SU-DHL-6 (cell line): ENCODE data around the gene ARSB.

ENCODE experiments used
- H2AFZ ChIP-seq: fragments of 200-600 bp; sonication (generic); 2 replicates; pipeline ENCODE4 v1.6.1; 2014; ENCODE audit warnings: low read depth, mild to moderate bottlenecking, moderate library complexity, mixed read lengths, antibody characterized with exemption, low read length; ENCODE audit not compliant: severe bottlenecking
- H3F3A ChIP-seq: fragments of 200-600 bp; shearing (Covaris generic); 2 replicates; pipeline ENCODE4 v1.6.0; 2016; ENCODE audit warnings: antibody characterized with exemption, mild to moderate bottlenecking; ENCODE audit not compliant: insufficient read depth
- H3K27ac ChIP-seq: fragments of 200-600 bp; sonication (generic); 2 replicates; pipeline ENCODE4 v1.5.1; 2016; ENCODE audit warnings: low read depth, mild to moderate bottlenecking, low read length, moderate library complexity, mixed read lengths
- H3K27me3 ChIP-seq: fragments of 200-600 bp; sonication (generic), shearing (Covaris generic); 2 replicates; pipeline ENCODE4 v1.6.0; 2014; ENCODE audit warnings: mild to moderate bottlenecking, low read length
- H3K36me3 ChIP-seq: fragments of 200-600 bp; sonication (generic); 2 replicates; pipeline ENCODE4 v1.6.1; 2014; ENCODE audit warnings: mild to moderate bottlenecking, low read length, mixed read lengths
- H3K4me2 ChIP-seq: fragments of 300-600, 200-600 bp; shearing (Covaris generic), sonication (generic); 2 replicates; pipeline ENCODE4 v1.6.0; 2014; ENCODE audit warnings: low read length, low read depth, mild to moderate bottlenecking; ENCODE audit not compliant: poor library complexity, severe bottlenecking
- H3K4me3 ChIP-seq: fragments of 200-600 bp; sonication (generic); 2 replicates; pipeline ENCODE4 v1.5.1; 2014; ENCODE audit warnings: antibody characterized with exemption, low read length, mild to moderate bottlenecking, mixed read lengths; ENCODE audit not compliant: insufficient read depth, poor library complexity, severe bottlenecking
- H3K79me2 ChIP-seq: fragments of 200-600 bp; sonication (generic); 2 replicates; pipeline ENCODE4 v1.6.1; 2014; ENCODE audit warnings: mild to moderate bottlenecking, low read length, moderate library complexity; ENCODE audit not compliant: insufficient read depth
- H3K9ac ChIP-seq: fragments of 200-600 bp; sonication (generic); 2 replicates; pipeline ENCODE4 v1.7.0; 2014; ENCODE audit warnings: mild to moderate bottlenecking, low read length
- H3K9me2 ChIP-seq: fragments of 200-600 bp; sonication (generic); replicated peaks from 2 replicates; pipeline ENCODE4 v1.6.1; 2014; ENCODE audit warnings: low read length; ENCODE audit not compliant: insufficient read depth
- H3K9me3 ChIP-seq: fragments of 200-600 bp; sonication (generic); 2 replicates; pipeline ENCODE4 v1.6.1; 2014; ENCODE audit warnings: low read length, mixed read lengths; ENCODE audit not compliant: insufficient read depth
- H4K20me1 ChIP-seq: fragments of 200-600 bp; sonication (generic); 2 replicates; pipeline ENCODE4 v1.6.1; 2014; ENCODE audit warnings: low read depth, mild to moderate bottlenecking, antibody characterized with exemption, low read length, moderate library complexity, mixed read lengths
- CTCF ChIP-seq: fragments of 200-600 bp; sonication (generic); IDR thresholded peaks from one replicate; pipeline ENCODE4 v1.5.1; 2017; ENCODE audit warnings: antibody characterized with exemption, mild to moderate bottlenecking, low read length, moderate library complexity; ENCODE audit not compliant: insufficient read depth, poor library complexity, severe bottlenecking
- EZH2phosphoT487 ChIP-seq: fragments of 200-600 bp; sonication (generic), shearing (Covaris generic); conservative IDR thresholded peaks from 2 replicates; pipeline ENCODE4 v1.6.1; 2018; ENCODE audit warnings: mild to moderate bottlenecking, antibody characterized with exemption, low read length, moderate library complexity, mixed read lengths

ARSB gene

GRCh38 chr5:78751872-78752271 lies 233.2 kb downstream of the ARSB start:
- TF ChIP-seq CTCF (no peak), EZH2phosphoT487 (no peak)
- Histone ChIP-seq H4K20me1 (no peaks in the 10 kb centered on the region), H3K4me2 (no peak overlapping the region), H3K27ac (no peak overlapping the region), H3F3A (peaks cover 10% of the 10 kb centered on the region; the same call in 1 of the 2 replicates), H2AFZ (no peak overlapping the region), H3K79me2 (no peaks in the 10 kb centered on the region), H3K9ac (no peak overlapping the region), H3K27me3 (no peaks in the 10 kb centered on the region), H3K9me2 (no peaks in the 10 kb centered on the region), H3K9me3 (no peaks in the 10 kb centered on the region), H3K36me3 (no peaks in the 10 kb centered on the region), H3K4me3 (no peak overlapping the region)

- no peak overlapping the region for H3K4me2 ChIP-seq
- H3K27ac ChIP-seq, result no peak overlapping the region
- H3K4me3 ChIP-seq, result no peak overlapping the region
- TF ChIP-seq EZH2phosphoT487 (no peak), CTCF (no peak)
- H4K20me1 ChIP-seq, result no peaks in the 10 kb centered on the region
- H3K9me3 ChIP-seq, result no peaks in the 10 kb centered on the region
- no peak overlapping the region for H2AFZ ChIP-seq
- no peaks in the 10 kb centered on the region for H3K9me2 ChIP-seq
- H3F3A ChIP-seq, result 0 out of 2 replicates have a peak, but pooled peaks cover under 1% of the 10 kb centered on the region
- no peak overlapping the region for H3K9ac ChIP-seq
- H3K79me2 ChIP-seq, result no peaks in the 10 kb centered on the region
- no peaks in the 10 kb centered on the region for H3K36me3 ChIP-seq
- H3K27me3 ChIP-seq, result no peaks in the 10 kb centered on the region
Measured at GRCh38 chr5:78750281-78750680, 234.8 kb downstream of the ARSB start.

GRCh38 chr5:78747705-78748359 lies 237.3 kb downstream of the ARSB start:
- H3K4me3 ChIP-seq, result no peak overlapping the region
- H3K9ac ChIP-seq, result no peak overlapping the region
- H3K9me2 ChIP-seq, result no peaks in the 10 kb centered on the region
- no peak for TF ChIP-seq CTCF
- no peak for TF ChIP-seq EZH2phosphoT487
- no peak overlapping the region for H2AFZ ChIP-seq
- H3K9me3 ChIP-seq, result no peaks in the 10 kb centered on the region
- H3K79me2 ChIP-seq, result no peaks in the 10 kb centered on the region
- H3K27me3 ChIP-seq, result no peaks in the 10 kb centered on the region
- H3F3A ChIP-seq, result no peaks in the 10 kb centered on the region
- no peaks in the 10 kb centered on the region for H4K20me1 ChIP-seq
- no peak overlapping the region for H3K27ac ChIP-seq
- H3K36me3 ChIP-seq, result no peaks in the 10 kb centered on the region
- H3K4me2 ChIP-seq, result no peak overlapping the region
